Measurements from ENCODE around the gene RPAP3.

The RPAP3 gene

GRCh38 chr12:47742253-47742825 lies 36.5 kb upstream of the RPAP3 start:
- DNase-seq (ENCODE audit: low spot score): no peak

- DNase-seq (ENCODE audit: low spot score): peak; percentile 96
Observed at GRCh38 chr12:47741340-47741703, 35.5 kb upstream of the RPAP3 start.

- no peak for DNase-seq (ENCODE audit: low spot score)
Observed at GRCh38 chr12:47740606-47741339, 34.9 kb upstream of the RPAP3 start.

- DNase-seq (ENCODE audit: low spot score): no peak
Observed at GRCh38 chr12:47739979-47740378, 34.1 kb upstream of the RPAP3 start.

DNA sequence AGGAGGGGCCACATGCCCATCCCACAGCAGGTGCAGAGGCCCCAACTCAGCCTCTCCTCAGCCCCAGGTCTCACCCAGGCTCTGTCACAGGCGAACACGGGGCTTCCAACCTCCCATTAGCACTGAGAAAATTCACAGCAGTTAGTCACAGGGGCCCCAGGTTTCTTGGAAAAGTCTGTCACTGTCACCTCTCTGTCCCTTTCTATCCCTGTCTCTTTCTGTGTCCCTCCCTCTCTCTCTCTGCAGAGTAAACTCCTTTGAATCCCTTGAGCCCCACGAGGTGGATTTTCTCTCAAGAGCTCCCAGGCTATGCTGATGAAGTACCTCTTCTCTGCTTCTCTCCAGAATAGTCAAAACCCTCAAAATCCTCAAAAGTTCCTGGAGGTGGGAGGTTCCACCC lies 33.5 kb upstream of the RPAP3 start:
- DNase-seq (ENCODE audit: low spot score): no peak

- DNase-seq (ENCODE audit: low spot score): no peak
Observed at GRCh38 chr12:47737936-47738594, 32.2 kb upstream of the RPAP3 start.

DNA sequence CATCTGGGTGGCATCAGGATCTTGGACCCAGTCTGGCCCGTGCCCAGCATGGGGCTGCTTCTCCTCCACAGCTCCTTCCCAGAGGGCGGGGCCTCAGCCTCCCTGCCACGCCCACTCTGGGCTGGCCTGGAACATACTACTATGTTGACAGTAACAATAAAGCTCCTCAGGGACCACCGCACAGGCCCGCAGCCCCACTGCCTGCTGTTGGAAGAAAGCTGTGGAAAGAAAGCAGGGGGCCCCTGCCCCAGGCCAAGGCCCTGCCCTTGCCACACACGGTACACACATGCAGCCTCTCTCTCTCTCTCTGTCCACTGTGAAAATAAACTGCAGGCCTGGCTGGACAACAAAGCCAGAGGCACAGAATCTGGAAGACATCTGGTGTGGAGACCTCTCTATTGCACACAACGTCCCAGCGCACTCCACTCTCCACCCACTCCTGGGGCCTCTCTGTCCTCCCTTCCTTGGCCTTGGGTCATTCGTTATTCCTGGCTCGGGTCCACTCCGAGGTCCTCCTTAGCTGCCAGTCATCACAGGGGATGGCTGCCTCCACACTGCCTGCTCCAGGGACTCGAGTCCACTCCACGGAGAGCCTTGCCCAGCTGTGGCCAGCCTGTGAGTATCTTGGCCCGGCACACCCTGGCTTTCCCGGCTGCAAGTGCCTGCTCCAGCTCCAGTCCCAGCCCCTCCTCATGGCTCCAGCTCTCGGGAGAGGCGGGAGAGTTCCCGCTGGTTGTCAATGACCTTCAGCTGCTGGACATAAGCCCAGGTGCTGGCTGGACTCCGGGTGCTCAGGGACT lies 31.2 kb upstream of the RPAP3 start:
- DNase-seq (ENCODE audit: low spot score): peak; percentile 89

GRCh38 chr12:47736216-47736615 lies 30.4 kb upstream of the RPAP3 start:
- DNase-seq (ENCODE audit: low spot score): no peak

GRCh38 chr12:47735649-47736048 lies 29.8 kb upstream of the RPAP3 start:
- DNase-seq (ENCODE audit: low spot score): no peak

DNA sequence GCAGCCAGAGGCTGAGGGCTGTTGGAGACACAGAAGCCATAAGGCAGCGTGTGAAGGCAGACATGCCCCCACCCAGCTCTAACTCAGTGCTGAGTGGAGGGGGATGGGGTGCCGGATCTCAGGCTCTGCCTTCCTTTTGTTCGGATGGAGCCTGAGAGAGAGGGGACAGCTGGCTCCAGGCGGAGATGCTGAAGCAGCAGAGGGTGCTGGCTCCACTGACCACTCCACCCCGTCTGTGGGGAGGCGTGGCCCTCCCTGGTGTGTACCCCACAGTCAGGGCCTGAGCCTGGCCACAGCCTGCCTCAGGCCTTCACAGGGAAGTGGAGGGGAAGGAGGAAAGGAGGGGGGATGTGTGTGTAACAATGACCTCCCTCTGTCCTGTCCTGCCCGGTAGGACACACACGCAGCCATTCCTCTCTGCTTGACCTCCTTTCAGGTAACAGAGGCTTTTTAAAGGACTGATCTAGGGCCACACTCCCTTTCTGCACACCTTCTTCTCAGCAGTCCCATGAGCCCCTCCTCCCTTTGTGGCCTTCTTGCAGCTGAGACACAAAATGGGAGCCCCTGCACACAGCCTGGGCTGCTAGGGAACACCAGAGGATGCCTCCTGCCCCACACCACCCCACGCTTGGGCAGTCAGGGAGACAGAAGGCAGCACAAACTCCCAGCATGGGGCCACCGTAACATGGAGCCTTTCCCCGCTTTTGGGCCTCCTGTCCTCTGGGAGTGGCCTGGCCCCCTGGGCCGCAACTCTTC lies 29.1 kb upstream of the RPAP3 start:
- peak; percentile 77 for DNase-seq (ENCODE audit: low spot score)

DNA sequence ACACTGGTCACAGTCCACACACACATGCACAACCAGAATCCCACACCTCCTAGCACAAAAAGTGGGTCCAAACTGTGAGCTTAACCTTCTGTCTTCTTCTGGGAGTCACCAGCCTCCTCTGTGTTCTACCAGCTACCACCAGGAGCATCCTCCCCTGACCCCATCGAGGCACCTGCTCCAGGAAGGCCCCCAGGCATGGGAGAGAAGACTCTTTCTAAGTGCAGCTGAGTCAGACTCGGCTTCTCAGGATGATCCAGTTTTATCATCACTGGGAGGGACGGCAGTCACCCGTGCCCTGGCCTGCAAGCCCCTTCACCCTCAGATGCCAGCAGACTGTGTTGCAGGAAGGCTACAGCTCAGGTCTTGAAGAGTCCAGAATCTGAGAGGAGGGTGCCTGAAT lies 27.3 kb upstream of the RPAP3 start:
- no peak for DNase-seq (ENCODE audit: low spot score)

- DNase-seq (ENCODE audit: low spot score): no peak
Observed at GRCh38 chr12:47732504-47732903, 26.7 kb upstream of the RPAP3 start.

DNA sequence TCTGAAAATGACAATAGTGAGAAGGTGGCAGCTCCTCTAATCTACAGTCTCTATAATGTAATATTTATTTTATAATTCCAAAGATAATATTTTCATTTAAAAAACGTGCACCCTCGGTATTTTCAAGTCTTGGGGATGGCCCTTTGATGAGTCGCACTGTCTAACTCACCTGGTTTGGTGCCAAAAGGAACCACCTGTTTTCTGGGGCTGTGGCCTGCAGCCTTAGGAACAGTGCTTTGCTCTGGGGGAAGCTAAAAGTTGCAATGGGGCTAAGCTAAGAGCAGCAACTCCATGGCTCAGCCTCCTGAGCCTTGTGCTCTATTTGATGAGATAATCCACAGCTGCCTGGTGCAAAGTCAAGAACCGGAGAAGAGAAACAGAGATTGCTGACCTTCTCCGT lies 25.9 kb upstream of the RPAP3 start:
- no peak for DNase-seq (ENCODE audit: low spot score)

GRCh38 chr12:47730341-47730744 lies 24.5 kb upstream of the RPAP3 start:
- DNase-seq (ENCODE audit: low spot score): no peak

DNA sequence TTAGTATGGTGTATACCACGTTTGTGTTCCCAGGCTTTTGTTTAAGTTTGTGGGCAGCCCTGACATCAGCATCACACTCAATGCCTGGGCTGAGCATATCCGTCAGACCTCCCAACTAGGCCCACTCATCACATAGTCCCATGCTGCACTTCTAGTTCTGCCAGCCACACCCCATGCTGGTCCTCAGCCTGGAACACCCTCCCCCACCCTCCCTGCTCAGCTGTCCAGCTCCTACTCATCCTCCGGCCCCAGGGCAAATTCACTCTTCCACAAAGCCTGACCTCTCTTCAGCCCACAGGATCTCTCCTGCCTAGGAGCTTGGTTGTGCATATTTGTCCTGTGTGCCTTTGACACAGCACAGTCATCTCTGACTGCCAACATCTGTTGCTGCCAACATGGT lies 23.4 kb upstream of the RPAP3 start:
- no peak for DNase-seq (ENCODE audit: low spot score)

DNA sequence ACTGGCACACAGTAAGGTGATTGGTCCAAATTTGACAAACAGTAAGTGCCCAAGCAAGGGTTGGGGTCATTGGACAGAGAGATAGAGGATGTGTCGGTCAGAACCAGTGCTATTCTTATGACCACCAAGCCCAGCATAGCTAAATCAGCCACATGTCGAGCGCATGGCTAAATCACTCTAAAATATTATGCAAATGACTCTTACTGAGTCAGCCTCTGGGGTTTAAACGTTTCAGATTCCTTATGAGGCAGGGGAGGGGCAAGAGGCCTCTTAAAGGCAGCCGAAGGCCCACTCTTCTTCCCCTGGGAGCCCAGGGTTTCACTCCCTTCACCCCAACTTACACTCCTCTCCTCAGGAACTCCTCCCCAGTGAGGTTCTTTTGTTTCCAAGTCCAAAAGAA lies 20.1 kb upstream of the RPAP3 start:
- DNase-seq (ENCODE audit: low spot score): no peak

DNA sequence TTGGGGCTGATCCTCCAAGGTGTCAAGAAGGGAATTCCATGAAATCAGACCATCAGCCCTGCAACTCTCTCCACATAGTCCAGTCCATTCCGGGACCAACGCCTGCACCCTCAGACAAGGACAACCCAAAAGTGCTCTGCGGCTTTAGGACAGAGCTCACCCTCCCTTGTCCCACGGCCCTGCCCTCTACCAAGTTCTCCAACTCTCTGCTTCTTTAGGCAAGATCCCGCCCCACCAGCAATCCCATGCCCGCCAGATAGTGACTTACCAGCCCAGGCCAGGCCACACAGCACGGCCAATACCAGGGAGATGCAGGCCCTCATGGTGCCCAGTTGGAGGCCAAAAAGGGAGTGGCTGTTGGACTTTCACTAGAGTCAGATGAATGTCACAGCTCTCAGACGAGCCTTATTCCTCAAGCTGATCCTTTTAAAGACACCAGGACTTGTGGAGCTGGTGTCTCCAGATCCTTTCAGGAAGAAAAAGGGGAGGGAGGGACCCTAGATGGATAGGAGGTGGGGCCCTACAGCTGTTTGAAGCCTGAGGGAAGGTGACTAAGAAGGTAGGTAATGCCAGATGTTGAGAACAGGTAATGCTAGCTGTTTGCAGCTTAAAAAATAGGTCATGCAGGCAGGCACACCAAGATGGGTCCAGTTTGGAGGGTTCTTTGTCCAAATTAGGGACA lies 19.4 kb upstream of the RPAP3 start, which contains the start of gene ENDOU:
Gene ENDOU, minus strand, starts transcription at position 400 of the 682 bp plus-strand sequence. Its CDS starts 77 bp downstream, at position 323.
- no peak for DNase-seq (ENCODE audit: low spot score)

- peak; percentile 77 for DNase-seq (ENCODE audit: low spot score)
Observed at GRCh38 chr12:47722941-47723631, 17.3 kb upstream of the RPAP3 start.

DNA sequence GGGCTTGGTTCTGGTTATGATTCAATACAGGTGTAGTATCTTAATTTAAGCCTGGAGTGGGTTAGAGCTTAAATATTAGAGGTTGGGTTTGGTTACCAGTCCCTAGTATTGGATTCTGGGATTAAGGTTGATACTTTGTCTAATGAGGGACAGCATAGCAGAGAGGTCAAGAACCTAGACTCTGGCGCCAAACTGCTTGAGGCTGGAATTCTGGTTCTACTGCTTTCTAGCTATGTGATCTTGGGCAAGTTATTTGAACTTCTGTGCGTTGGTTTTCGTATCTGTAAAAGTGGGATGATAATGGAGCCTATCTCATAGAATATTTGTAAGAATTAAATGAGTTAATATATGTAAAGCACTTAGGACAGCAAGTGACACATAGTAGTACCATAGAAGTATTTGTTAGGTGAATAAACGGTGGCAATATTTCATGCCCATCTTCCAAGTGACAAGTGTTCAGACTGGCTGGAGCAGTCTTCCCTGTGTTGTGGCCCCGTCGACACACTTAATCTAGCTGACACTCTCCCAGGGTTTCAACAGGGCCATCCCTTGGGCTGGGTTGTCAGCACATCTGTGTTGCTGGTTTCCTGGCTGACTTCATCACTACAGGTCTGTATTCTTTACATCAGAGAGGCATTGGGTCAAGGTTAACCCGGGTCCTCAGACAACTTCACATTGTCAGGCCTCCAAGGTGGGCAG lies 16.5 kb upstream of the RPAP3 start:
- no peak for DNase-seq (ENCODE audit: low spot score)

DNA sequence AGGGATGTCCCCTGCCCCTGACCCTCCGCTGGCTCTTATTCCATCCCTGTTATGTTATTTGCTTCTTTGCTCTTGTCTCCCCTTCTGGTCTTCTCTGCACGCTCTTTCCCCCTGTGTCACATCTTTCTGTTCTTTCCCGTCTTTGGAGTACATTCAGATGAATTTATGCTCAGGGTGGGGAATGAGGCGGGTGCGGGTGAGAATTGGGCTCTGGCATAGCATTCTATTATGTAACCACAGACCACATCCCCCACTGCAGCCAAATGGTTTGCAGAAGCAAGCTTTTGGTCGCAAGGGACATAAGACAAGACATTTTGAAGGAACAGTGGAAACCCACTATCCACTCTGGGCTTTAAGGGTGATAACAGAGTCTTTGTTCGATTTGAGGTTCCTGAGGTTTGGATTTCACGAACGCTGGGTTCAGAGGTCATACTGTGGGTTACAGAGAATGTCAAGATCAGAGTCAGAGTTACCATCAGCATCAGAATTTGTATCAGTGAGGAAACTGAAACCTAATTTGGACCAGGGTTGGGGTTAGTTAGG lies 15.7 kb upstream of the RPAP3 start:
- DNase-seq (ENCODE audit: low spot score): no peak

All from Ammon's horn (tissue), 1 donor.